Astrocyte of the spinal cord (primary cell): ENCODE results near the gene WWP2.
"Not testable (repeated sequence)": the region's sequence is repeated elsewhere in the genome, so short reads cannot be mapped to it uniquely, and the experiment has no call there.

Experiments used
- DNase-seq: peaks from one replicate; pipeline ENCODE4 v3.0.0; 2011; ENCODE audit warnings: low read depth, low spot score
- H3K4me3 ChIP-seq: 2 replicates; pipeline ENCODE4 v1.5.1; 2011; ENCODE audit warnings: low read depth, mild to moderate bottlenecking, low read length, moderate library complexity
- in situ Hi-C: cut with HindIII; loops from 2 replicates; pipeline ENCODE4 v1.10.0; 2017; ENCODE audit warnings: low sequenced_read_pairs

The WWP2 gene

GRCh38 chr16:69951017-69951671, 189.0 kb downstream of the WWP2 start, which contains the start of gene CLEC18A:
TSS of gene CLEC18A (plus strand) at chr16:69951334. CDS start at chr16:69951367, 33 bp downstream.
- H3K4me3 ChIP-seq, DNase-seq, in situ Hi-C loops: not testable (repeated sequence)

- in situ Hi-C loops, DNase-seq: not testable (repeated sequence)
These were observed 189.5 kb downstream of the WWP2 start for GRCh38 chr16:69951672-69952031.

GRCh38 chr16:69952116-69952515, 190.0 kb downstream of the WWP2 start:
- in situ Hi-C loops, DNase-seq, H3K4me3 ChIP-seq: not testable (repeated sequence)

More at GRCh38 chr16:69951672-69952031, 189.5 kb downstream of the WWP2 start:
- H3K4me3 ChIP-seq = not testable (repeated sequence)

GRCh38 chr16:69952572-69953355, 190.6 kb downstream of the WWP2 start:
- H3K4me3 ChIP-seq, DNase-seq, in situ Hi-C loops: not testable (repeated sequence)

- H3K4me3 ChIP-seq, DNase-seq, in situ Hi-C loops: not testable (repeated sequence)
These were observed 192.1 kb downstream of the WWP2 start for GRCh38 chr16:69954241-69954640.

- DNase-seq, H3K4me3 ChIP-seq, in situ Hi-C loops: not testable (repeated sequence)
These were observed 201.2 kb downstream of the WWP2 start for GRCh38 chr16:69963312-69963711.

GRCh38 chr16:69964960-69965660, 203.0 kb downstream of the WWP2 start:
- in situ Hi-C loops, H3K4me3 ChIP-seq, DNase-seq: not testable (repeated sequence)

- in situ Hi-C loops, H3K4me3 ChIP-seq, DNase-seq: not testable (repeated sequence)
These were observed 203.5 kb downstream of the WWP2 start for GRCh38 chr16:69965661-69966054.

GRCh38 chr16:69967688-69968087, 205.6 kb downstream of the WWP2 start:
- in situ Hi-C loops, H3K4me3 ChIP-seq, DNase-seq: not testable (repeated sequence)

- DNase-seq, H3K4me3 ChIP-seq, in situ Hi-C loops: not testable (repeated sequence)
These were observed 206.0 kb downstream of the WWP2 start for GRCh38 chr16:69968125-69968524.

- H3K4me3 ChIP-seq, in situ Hi-C loops, DNase-seq: not testable (repeated sequence)
These were observed 207.5 kb downstream of the WWP2 start for GRCh38 chr16:69969657-69970056.

- in situ Hi-C loops, H3K4me3 ChIP-seq, DNase-seq: not testable (repeated sequence)
These were observed 210.0 kb downstream of the WWP2 start for GRCh38 chr16:69972120-69972519.

GRCh38 chr16:69972935-69973334, 210.8 kb downstream of the WWP2 start:
- in situ Hi-C loops, DNase-seq, H3K4me3 ChIP-seq: not testable (repeated sequence)

GRCh38 chr16:69985196-69985595, 223.1 kb downstream of the WWP2 start:
- DNase-seq, H3K4me3 ChIP-seq, in situ Hi-C loops: not testable (repeated sequence)
